Astrocyte (in vitro differentiated cells and primary cell): ENCODE results near the gene UACA.

Experiments used
- CTCF ChIP-seq: IDR thresholded peaks from 2 replicates; pipeline ENCODE4 v1.5.1; 2011; ENCODE audit warnings: low read depth, mild to moderate bottlenecking, inconsistent platforms, low read length, moderate library complexity; ENCODE audit not compliant: insufficient read depth
- EZH2 ChIP-seq: IDR thresholded peaks from 2 replicates; pipeline ENCODE4 v1.6.1; 2012; ENCODE audit warnings: mild to moderate bottlenecking, low read length, inconsistent platforms; ENCODE audit not compliant: insufficient read depth

DNA sequence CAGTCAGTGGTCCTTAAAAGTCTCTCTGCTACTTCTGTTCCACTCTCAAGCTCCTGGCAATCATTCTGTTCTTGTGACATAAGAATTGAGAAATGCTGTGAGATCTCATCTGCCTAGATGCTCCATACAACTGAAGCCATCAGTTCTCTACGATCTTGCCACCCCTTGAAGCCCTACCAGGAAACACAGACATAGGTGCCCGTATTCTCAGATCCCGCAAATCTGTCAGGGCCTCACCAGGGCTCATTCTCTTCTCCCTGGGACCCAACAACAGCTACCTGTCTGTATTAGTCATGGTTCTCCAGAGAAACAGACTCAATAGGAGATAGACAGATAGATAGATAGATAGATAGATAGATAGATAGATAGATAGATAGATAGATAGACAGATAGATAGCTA is 149.1 kb downstream of the UACA start:
- TF ChIP-seq CTCF, result no peak
- TF ChIP-seq EZH2, result no peak
